ENCODE data around the gene CCNY. TPM values are rescaled to one million over a fixed set of nuclear protein-coding genes. Genes with fewer than 3 reads are reported as not detected.

The CCNY gene
- total and polyA plus RNA-seq, 2 of the 13 experiments (the other 11 are each of a cell fraction or from before 2014, with no cell fraction given), result 48.2 to 54.7 TPM

DNA sequence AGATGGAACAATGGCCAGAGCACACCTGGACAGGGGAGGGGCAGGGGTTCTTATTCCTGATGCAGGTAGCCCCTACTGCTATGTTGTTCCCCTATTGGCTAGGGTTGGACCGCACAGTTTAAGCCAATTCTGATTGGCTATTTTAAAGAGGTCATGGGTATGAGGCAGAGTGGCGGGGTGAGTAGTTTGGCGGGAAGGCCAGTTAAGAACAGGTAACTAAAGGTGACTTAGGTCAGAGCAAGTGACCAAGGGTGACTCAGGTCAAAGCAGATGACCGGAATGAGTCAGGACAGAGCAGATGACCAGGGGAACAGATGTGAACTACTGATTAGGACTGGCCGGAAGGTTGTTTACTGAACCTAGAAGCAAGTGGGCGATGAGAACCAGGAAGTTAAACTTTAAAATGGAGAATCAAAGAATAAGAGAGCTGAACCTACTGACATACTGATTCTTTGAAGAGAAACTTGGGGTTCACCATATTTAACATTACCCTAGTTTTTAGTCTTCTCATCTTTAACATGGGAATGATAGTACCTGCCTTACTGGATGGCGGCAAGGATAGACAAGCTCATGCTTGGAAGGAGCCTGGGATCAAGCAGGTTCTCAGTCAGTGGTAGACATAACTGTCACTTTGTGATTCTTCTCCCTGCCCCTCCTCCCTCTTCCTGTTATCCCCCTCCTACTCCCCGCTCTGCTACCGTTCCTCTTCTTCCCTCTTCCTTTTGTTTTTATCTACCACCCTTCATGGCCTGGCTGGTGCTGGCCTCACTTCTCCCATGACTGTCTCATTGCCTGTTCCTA, 55.0 kb downstream of the CCNY start (continued):
- TF ChIP-seq ZNF343 (CRISPR knock-in tag; IDR thresholded peaks at IDR 0.05), result no peak
- TF ChIP-seq TMF1 (CRISPR knock-in tag; IDR thresholded peaks at IDR 0.05; ENCODE audit: low read depth), result no peak
- no peak for TF ChIP-seq AGO1 (IDR thresholded peaks at IDR 0.05; ENCODE audit: low read depth, low read length, poor library complexity, severe bottlenecking)
- no peak for TF ChIP-seq SOX5 (CRISPR knock-in tag; IDR thresholded peaks at IDR 0.05; ENCODE audit: borderline replicate concordance)
- TF ChIP-seq IKZF4 (CRISPR knock-in tag; IDR thresholded peaks at IDR 0.05; ENCODE audit: borderline replicate concordance, low read depth, not compliant biosample characterization), result no peak
- no peak for TF ChIP-seq CENPX (CRISPR knock-in tag; IDR thresholded peaks at IDR 0.05)
- no peak for TF ChIP-seq TEAD2 (CRISPR knock-in tag; IDR thresholded peaks at IDR 0.05)
- TF ChIP-seq, protein P1, sequence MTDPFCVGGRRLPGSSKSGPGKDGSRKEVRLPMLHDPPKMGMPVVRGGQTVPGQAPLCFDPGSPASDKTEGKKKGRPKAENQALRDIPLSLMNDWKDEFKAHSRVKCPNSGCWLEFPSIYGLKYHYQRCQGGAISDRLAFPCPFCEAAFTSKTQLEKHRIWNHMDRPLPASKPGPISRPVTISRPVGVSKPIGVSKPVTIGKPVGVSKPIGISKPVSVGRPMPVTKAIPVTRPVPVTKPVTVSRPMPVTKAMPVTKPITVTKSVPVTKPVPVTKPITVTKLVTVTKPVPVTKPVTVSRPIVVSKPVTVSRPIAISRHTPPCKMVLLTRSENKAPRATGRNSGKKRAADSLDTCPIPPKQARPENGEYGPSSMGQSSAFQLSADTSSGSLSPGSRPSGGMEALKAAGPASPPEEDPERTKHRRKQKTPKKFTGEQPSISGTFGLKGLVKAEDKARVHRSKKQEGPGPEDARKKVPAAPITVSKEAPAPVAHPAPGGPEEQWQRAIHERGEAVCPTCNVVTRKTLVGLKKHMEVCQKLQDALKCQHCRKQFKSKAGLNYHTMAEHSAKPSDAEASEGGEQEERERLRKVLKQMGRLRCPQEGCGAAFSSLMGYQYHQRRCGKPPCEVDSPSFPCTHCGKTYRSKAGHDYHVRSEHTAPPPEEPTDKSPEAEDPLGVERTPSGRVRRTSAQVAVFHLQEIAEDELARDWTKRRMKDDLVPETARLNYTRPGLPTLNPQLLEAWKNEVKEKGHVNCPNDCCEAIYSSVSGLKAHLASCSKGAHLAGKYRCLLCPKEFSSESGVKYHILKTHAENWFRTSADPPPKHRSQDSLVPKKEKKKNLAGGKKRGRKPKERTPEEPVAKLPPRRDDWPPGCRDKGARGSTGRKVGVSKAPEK (CRISPR knock-in tag; IDR thresholded peaks at IDR 0.05; ENCODE audit: borderline replicate concordance), result no peak
- no peak for TF ChIP-seq PITX1 (CRISPR knock-in tag; IDR thresholded peaks at IDR 0.05)
- TF ChIP-seq ELF4 (CRISPR knock-in tag; IDR thresholded peaks at IDR 0.05; ENCODE audit: borderline replicate concordance), result no peak
- TF ChIP-seq, protein P2, sequence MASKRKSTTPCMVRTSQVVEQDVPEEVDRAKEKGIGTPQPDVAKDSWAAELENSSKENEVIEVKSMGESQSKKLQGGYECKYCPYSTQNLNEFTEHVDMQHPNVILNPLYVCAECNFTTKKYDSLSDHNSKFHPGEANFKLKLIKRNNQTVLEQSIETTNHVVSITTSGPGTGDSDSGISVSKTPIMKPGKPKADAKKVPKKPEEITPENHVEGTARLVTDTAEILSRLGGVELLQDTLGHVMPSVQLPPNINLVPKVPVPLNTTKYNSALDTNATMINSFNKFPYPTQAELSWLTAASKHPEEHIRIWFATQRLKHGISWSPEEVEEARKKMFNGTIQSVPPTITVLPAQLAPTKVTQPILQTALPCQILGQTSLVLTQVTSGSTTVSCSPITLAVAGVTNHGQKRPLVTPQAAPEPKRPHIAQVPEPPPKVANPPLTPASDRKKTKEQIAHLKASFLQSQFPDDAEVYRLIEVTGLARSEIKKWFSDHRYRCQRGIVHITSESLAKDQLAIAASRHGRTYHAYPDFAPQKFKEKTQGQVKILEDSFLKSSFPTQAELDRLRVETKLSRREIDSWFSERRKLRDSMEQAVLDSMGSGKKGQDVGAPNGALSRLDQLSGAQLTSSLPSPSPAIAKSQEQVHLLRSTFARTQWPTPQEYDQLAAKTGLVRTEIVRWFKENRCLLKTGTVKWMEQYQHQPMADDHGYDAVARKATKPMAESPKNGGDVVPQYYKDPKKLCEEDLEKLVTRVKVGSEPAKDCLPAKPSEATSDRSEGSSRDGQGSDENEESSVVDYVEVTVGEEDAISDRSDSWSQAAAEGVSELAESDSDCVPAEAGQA (IDR thresholded peaks at IDR 0.05; ENCODE audit: low read depth), result no peak
- TF ChIP-seq, protein P2 (CRISPR knock-in tag; IDR thresholded peaks at IDR 0.05; ENCODE audit: borderline replicate concordance), result no peak
- TF ChIP-seq HDAC6 (IDR thresholded peaks at IDR 0.05; ENCODE audit: low read depth, low read length), result no peak
- TF ChIP-seq ZFP90 (CRISPR knock-in tag; IDR thresholded peaks at IDR 0.05; ENCODE audit: borderline replicate concordance), result no peak
- TF ChIP-seq, protein P3, sequence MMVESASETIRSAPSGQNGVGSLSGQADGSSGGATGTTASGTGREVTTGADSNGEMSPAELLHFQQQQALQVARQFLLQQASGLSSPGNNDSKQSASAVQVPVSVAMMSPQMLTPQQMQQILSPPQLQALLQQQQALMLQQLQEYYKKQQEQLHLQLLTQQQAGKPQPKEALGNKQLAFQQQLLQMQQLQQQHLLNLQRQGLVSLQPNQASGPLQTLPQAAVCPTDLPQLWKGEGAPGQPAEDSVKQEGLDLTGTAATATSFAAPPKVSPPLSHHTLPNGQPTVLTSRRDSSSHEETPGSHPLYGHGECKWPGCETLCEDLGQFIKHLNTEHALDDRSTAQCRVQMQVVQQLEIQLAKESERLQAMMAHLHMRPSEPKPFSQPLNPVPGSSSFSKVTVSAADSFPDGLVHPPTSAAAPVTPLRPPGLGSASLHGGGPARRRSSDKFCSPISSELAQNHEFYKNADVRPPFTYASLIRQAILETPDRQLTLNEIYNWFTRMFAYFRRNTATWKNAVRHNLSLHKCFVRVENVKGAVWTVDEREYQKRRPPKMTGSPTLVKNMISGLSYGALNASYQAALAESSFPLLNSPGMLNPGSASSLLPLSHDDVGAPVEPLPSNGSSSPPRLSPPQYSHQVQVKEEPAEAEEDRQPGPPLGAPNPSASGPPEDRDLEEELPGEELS (CRISPR knock-in tag; IDR thresholded peaks at IDR 0.05), result no peak
- TF ChIP-seq ISL2 (CRISPR knock-in tag; IDR thresholded peaks at IDR 0.05), result no peak
- no peak for TF ChIP-seq ZNF546 (CRISPR knock-in tag; conservative IDR thresholded peaks at IDR 0.05)
- no peak for TF ChIP-seq MZF1 (CRISPR knock-in tag; IDR thresholded peaks at IDR 0.05; ENCODE audit: borderline replicate concordance)

Data from HepG2 (cell line).